Measurements from ENCODE around the gene VPREB3. TPM values are rescaled to one million over a fixed set of nuclear protein-coding genes. Genes with fewer than 3 reads are reported as not detected.

VPREB3 gene
- total RNA-seq, 1 donor from 2014 or later = not detected

GRCh38 chr22:23800297-23801237 lies 46.3 kb upstream of the VPREB3 start:
- no peak for DNase-seq (ENCODE audit: extremely low spot score, unreplicated experiment)
- H3K27ac Mint-ChIP-seq (ENCODE audit: unreplicated experiment) = no peak overlapping the region
- H3K9me3 Mint-ChIP-seq (ENCODE audit: unreplicated experiment) = no peaks in the 10 kb centered on the region
- H3K36me3 Mint-ChIP-seq (ENCODE audit: unreplicated experiment) = peaks cover 55% of the 10 kb centered on the region
- peaks cover 10% of the 10 kb centered on the region for H3K4me1 Mint-ChIP-seq (ENCODE audit: unreplicated experiment)
- H3K27me3 Mint-ChIP-seq (ENCODE audit: unreplicated experiment) = no peaks in the 10 kb centered on the region
- no peak for TF ChIP-seq CTCF (IDR thresholded peaks at IDR 0.05)
- no peak overlapping the region for H3K4me3 Mint-ChIP-seq (ENCODE audit: unreplicated experiment)

- peak overlapping the region; percentile 72 for H3K27ac Mint-ChIP-seq (ENCODE audit: unreplicated experiment)
- no peak for DNase-seq (ENCODE audit: extremely low spot score, unreplicated experiment)
- no peaks in the 10 kb centered on the region for H3K27me3 Mint-ChIP-seq (ENCODE audit: unreplicated experiment)
- no peak for TF ChIP-seq CTCF (IDR thresholded peaks at IDR 0.05)
- no peaks in the 10 kb centered on the region for H3K9me3 Mint-ChIP-seq (ENCODE audit: unreplicated experiment)
- no peak overlapping the region for H3K4me3 Mint-ChIP-seq (ENCODE audit: unreplicated experiment)
- H3K36me3 Mint-ChIP-seq (ENCODE audit: unreplicated experiment) = peaks cover 34% of the 10 kb centered on the region
- H3K4me1 Mint-ChIP-seq (ENCODE audit: unreplicated experiment) = peaks cover 12% of the 10 kb centered on the region
These were observed 42.2 kb upstream of the VPREB3 start for GRCh38 chr22:23796461-23796860.

GRCh38 chr22:23793326-23793725 lies 39.1 kb upstream of the VPREB3 start:
- Mint-ChIP-seq H3K27me3 (ENCODE audit: unreplicated experiment) (no peaks in the 10 kb centered on the region), H3K4me1 (ENCODE audit: unreplicated experiment) (peaks cover 31% of the 10 kb centered on the region), H3K36me3 (ENCODE audit: unreplicated experiment) (peaks cover 15% of the 10 kb centered on the region), H3K9me3 (ENCODE audit: unreplicated experiment) (no peaks in the 10 kb centered on the region), H3K4me3 (ENCODE audit: unreplicated experiment) (no peak overlapping the region), H3K27ac (ENCODE audit: unreplicated experiment) (no peak overlapping the region)
- no peak for TF ChIP-seq CTCF (IDR thresholded peaks at IDR 0.05)
- DNase-seq (ENCODE audit: extremely low spot score, unreplicated experiment) = no peak

DNA sequence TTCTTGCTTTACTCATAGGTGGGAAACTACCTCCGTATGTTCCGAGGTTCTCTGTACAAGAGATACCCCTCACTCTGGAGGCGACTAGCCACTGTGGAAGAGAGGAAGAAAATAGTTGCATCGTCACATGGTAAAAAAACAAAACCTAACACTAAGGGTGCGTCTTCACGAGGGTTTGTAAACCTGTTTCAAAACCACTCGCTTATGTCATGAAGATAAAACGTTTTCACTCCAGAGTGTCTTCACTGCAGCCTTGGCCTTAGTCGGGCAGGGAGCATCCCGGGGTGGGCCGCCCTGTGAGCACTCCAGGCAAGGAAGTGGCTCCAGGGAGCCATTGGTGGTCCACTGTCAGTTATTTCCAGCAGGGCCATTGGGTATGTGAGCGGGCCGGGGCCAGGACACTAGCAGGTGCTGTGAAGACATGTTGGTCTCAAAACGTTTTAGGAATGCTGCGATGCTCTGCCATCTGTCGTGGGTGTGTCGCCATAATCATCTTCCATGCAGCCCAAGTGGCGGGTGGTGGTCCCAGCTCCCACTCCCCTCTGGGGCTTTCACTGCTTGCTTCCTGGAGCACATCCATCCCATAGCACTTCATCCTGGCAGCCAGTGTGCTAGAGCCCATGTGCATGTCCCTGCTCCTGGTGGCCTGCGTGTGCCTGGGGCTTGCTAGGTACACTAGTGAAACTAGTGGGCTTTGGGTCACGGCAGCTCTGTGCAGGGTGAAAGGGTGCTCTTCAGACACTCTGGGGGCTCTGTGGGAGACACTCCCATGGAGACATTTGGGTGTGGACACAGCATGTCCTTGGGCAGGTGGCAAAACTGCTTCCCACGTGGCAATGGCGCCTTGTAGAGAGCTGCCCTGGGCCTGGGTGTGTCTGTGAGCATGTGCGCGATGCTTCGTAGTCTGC lies 37.8 kb upstream of the VPREB3 start:
- TF ChIP-seq CTCF (IDR thresholded peaks at IDR 0.05) = no peak
- Mint-ChIP-seq H3K9me3 (ENCODE audit: unreplicated experiment) (no peaks in the 10 kb centered on the region), H3K27me3 (ENCODE audit: unreplicated experiment) (no peaks in the 10 kb centered on the region), H3K4me1 (ENCODE audit: unreplicated experiment) (peaks cover 39% of the 10 kb centered on the region), H3K36me3 (ENCODE audit: unreplicated experiment) (peaks cover 15% of the 10 kb centered on the region), H3K27ac (ENCODE audit: unreplicated experiment) (peak overlapping the region; percentile 18), H3K4me3 (ENCODE audit: unreplicated experiment) (no peak overlapping the region)
- no peak for DNase-seq (ENCODE audit: extremely low spot score, unreplicated experiment)
